Muscle layer of duodenum (tissue), 2 donors: ENCODE measurements around the gene HCN1.

Experiments
- H3K27ac ChIP-seq: one replicate; pipeline ENCODE4 v1.7.0; 2013; ENCODE audit warnings: mild to moderate bottlenecking, low read length
- H3K27me3 ChIP-seq: one replicate; pipeline ENCODE4 v1.7.0; 2013; ENCODE audit warnings: low read depth, mild to moderate bottlenecking, control low read depth, low read length
- H3K36me3 ChIP-seq, 2 donors: one replicate each; pipeline ENCODE4 v1.7.0; 2013; ENCODE audit warnings: low read length in 2 of 2, control low read depth in 1 of 2, mild to moderate bottlenecking in 1 of 2; ENCODE audit not compliant: insufficient read depth in 2 of 2, control insufficient read depth in 1 of 2
- H3K4me1 ChIP-seq, 2 donors: one replicate each; pipeline ENCODE4 v1.7.0; 2013; ENCODE audit warnings: low read length in 2 of 2, mild to moderate bottlenecking in 2 of 2, control low read depth in 1 of 2, moderate library complexity in 1 of 2; ENCODE audit not compliant: insufficient read depth in 2 of 2, control insufficient read depth in 1 of 2
- H3K4me3 ChIP-seq, 2 donors: one replicate each; pipeline ENCODE4 v1.7.0; 2013; ENCODE audit warnings: low read length in 2 of 2, low read depth in 1 of 2, mild to moderate bottlenecking in 1 of 2
- H3K9me3 ChIP-seq, 2 donors: one replicate each; pipeline ENCODE4 v1.7.0; 2013; ENCODE audit warnings: low read length in 2 of 2, control low read depth in 1 of 2, mild to moderate bottlenecking in 1 of 2; ENCODE audit not compliant: control insufficient read depth in 1 of 2
- donor health status: healthy.

The HCN1 gene

DNA sequence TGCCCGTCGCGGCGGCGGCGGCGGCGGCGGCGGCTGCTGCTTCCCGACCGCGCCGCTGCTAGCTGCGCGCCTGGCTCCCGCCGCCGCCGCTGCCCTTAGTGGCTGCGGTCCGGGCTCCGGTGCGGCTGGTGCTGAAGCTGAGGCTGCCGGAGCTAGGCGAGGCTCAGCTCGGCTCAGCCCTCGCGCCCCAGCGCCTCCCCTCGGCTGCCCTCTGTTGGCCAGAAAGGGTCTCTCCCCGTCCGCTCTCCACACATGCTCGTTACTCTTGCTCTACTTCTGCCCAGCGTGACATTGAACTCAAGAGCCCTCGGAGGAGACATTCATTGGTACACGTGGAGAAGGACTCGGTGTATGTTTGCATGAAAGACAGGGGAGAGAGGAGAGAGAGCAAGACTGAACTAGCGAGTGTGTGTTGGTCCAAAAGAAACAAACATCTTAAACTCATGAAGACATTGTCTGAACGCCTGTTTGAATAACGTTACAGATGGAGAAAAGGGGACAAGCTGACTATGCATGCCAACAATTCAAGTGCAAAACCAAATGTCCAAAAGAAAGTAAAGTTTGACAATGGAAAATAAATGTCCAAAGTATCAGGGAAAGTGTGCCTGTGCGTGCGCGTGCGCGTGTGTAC is at the start of gene HCN1:
Gene HCN1 (minus strand): TSS at position 175 of the 631 bp plus-strand sequence.
- H3K36me3 ChIP-seq, result no peaks in the 10 kb centered on the region
- H3K9me3 ChIP-seq, result no peaks in the 10 kb centered on the region
- H3K27me3 ChIP-seq, result peaks cover 10% of the 10 kb centered on the region
- H3K4me3 ChIP-seq, result peak within 1 kb of the TSS; percentile 37 to 58
- H3K27ac ChIP-seq, result no peak within 1 kb of the TSS
- H3K4me1 ChIP-seq, result peaks cover 0 to 9% of the 10 kb centered on the region in 2 donors

DNA sequence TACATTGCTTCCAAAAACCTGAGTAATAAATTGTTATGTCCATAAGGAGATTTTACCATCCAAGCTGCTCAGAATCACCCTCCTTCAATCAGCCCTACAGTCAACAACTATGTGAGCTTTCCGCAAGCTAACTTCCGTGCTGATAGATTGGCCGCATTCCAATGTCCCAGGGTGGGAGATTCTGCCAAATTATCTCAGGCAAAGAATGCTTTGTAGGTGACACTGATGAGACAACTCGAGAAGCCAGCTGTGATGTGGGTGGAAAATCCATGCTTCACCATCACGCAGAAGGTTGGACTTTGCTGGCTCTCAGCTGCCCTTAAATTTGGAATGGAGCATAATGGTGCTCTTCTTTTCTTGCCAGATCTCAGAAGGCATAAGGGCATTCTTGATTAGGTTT is 44.9 kb upstream of the HCN1 start:
- Histone ChIP-seq H3K36me3 (no peaks in the 10 kb centered on the region), H3K27me3 (no peaks in the 10 kb centered on the region), H3K4me3 (no peak overlapping the region), H3K27ac (no peak overlapping the region), H3K4me1 (no peaks in the 10 kb centered on the region), H3K9me3 (no peaks in the 10 kb centered on the region)

DNA sequence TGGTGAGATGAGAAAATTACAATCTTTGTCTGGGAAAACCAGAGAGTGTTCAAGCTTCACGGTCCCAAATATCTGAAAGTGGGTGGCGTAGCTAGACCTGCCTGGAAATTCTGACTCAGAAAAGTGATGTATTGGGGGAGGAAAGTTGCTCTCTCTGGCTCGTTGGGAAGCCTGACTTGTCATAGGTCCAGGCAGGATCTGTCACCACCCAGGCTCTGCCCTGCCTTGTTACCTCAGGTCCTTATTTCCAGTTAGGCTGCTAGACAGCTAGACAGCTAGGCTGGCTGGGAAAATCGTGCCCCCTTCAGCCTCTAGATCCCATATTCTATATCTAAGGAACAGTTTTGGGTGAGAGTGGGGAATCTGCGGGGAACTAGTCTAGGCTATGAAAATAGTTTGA is 41.0 kb upstream of the HCN1 start:
- no peak overlapping the region for H3K27ac ChIP-seq
- H3K4me3 ChIP-seq, result no peak overlapping the region
- H3K4me1 ChIP-seq, result no peaks in the 10 kb centered on the region
- no peaks in the 10 kb centered on the region for H3K36me3 ChIP-seq
- no peaks in the 10 kb centered on the region for H3K9me3 ChIP-seq
- no peaks in the 10 kb centered on the region for H3K27me3 ChIP-seq

DNA sequence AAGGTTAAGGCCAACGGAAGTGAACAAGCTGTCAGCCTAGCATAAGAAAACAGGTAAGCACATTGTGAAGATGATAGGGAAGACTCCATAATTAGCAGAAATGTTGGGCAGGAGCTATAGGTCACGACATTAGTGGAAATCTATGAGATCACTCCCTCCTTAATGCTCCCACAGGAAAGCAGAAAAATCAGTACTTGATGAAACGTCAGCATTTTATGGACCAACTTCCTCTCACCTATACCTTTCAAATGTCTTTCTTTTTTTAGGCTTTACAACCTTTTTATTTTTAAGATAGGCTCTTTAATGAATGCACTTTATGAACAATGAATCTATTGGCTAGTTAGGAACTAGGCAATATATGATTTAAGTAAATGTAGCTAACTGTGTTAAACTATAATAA is 29.4 kb upstream of the HCN1 start:
- H3K27me3 ChIP-seq, result no peaks in the 10 kb centered on the region
- no peaks in the 10 kb centered on the region for H3K4me1 ChIP-seq
- no peak overlapping the region for H3K4me3 ChIP-seq
- no peak overlapping the region for H3K27ac ChIP-seq
- no peaks in the 10 kb centered on the region for H3K36me3 ChIP-seq
- no peaks in the 10 kb centered on the region for H3K9me3 ChIP-seq

DNA sequence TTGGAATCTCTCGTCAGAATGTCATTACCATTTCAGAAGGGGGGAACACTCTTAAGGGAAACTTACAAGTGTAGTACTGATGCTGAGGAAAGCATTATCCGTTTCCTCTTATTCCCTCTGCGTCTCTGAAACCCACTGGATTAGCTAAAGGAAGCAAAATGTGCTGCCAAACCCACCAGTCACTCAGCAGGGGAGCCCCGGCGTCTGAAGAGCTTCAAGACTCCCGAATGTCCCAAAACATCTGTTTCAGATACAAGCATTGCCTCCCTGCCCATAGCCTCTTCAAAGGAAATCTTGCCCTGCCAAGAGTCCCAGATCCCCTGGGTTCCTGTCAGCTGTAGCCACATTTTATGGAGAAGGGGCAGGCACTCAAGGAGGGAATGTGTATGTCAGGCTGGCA is 1.0 kb upstream of the HCN1 start:
- H3K27ac ChIP-seq, result no peak overlapping the region
- H3K36me3 ChIP-seq, result no peaks in the 10 kb centered on the region
- H3K4me1 ChIP-seq, result peaks cover 0 to 9% of the 10 kb centered on the region in 2 donors
- no peaks in the 10 kb centered on the region for H3K9me3 ChIP-seq
- H3K4me3 ChIP-seq, result no peak overlapping the region
- H3K27me3 ChIP-seq, result peaks cover 10% of the 10 kb centered on the region

DNA sequence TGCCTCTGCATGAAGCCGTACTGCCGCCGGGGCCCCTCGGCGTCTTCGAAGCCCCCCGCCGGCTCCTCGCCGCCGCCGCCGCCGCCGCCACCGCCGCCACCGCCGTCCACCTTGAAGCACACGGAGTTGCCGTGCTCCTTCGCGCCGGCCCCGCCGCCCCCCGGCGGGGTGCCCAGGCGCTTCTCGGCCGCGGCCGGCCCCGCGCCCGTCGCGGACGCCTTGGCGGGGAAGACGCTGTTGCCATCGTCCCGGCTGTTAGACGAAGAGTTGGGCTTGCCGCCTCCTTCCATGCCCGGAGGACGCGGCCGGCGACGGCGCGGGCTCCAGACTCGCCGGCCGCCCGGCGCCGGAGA is 400 bp downstream of the HCN1 start:
- Histone ChIP-seq H3K9me3 (no peaks in the 10 kb centered on the region), H3K4me3 (peak overlapping the region in 1 of 2 donors; percentile 58), H3K27ac (no peak overlapping the region), H3K27me3 (peaks cover 10% of the 10 kb centered on the region), H3K36me3 (no peaks in the 10 kb centered on the region), H3K4me1 (peaks cover 0 to 9% of the 10 kb centered on the region in 2 donors)

DNA sequence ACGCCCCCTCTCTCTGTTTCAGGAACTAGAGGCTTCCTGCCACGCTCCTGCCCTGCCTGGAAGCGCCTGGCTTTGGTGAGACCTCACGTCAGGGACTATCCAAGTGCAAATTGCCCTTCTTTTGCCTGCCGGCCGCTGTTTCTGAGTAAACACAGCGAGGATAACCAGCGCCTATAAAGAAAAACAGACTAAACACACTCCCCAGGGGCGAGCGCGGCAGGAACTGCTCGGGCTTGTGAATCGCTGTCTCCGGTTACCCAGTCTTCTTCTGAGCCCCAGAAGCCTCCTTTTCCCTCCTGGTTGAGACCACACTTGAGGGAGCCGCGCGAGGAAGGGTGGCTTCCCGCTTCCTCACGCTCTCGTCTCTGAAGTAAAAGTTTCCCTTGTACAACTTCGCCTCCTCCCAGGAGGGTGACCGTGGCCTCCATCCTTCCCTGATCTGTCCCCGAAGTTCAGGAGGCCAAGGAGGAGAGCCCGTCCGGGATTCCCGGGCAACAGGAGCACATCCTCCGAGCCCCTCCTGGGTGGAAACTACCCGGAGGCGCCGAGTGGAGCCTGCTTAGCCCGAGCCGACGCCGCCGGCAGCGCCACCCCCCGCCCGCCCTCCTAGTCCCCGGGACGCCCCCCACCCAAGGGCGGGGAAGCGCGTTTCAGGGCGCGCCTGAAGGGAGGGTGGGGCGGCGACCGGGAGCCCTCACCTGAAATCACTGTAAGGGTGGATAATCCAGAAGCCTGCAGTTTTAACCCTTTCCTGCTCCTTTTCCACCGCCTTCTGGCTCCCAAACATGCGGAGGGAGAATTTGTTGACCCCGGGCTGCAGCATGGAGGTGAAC is 993 bp downstream of the HCN1 start:
- Histone ChIP-seq H3K27ac (no peak overlapping the region), H3K36me3 (no peaks in the 10 kb centered on the region), H3K27me3 (peaks cover 10% of the 10 kb centered on the region), H3K4me3 (peak overlapping the region; percentile 37 to 58), H3K9me3 (no peaks in the 10 kb centered on the region), H3K4me1 (peaks cover 0 to 9% of the 10 kb centered on the region in 2 donors)

DNA sequence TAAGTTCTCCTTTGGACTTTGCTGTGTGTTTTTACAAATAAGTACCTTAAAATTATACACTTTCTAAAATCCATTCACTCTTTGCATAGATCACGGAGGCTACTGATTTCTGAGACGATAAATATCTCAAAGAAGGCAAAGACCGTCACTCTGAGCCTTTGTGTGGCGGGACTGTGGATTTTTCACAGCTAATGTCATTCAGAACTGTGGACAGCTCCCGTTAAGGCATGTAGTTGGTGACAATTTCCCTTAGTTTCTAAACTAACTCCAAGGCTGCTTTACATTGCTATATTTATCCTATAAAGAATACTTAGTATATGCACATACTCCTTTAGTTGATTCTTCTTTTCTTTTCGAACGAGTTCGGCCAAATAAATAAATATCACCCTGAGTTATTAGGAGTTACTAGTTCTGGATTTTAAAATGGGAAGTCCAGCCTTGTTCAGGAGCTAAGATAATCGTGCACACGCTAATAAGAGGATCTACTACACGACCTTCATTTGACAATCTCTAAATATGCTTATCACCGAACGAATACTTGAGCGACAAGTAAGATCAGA is 1.8 kb downstream of the HCN1 start:
- H3K27me3 ChIP-seq, result peaks cover 10% of the 10 kb centered on the region
- no peak overlapping the region for H3K4me3 ChIP-seq
- no peaks in the 10 kb centered on the region for H3K9me3 ChIP-seq
- H3K4me1 ChIP-seq, result peaks cover 0 to 9% of the 10 kb centered on the region in 2 donors
- no peaks in the 10 kb centered on the region for H3K36me3 ChIP-seq
- H3K27ac ChIP-seq, result no peak overlapping the region

DNA sequence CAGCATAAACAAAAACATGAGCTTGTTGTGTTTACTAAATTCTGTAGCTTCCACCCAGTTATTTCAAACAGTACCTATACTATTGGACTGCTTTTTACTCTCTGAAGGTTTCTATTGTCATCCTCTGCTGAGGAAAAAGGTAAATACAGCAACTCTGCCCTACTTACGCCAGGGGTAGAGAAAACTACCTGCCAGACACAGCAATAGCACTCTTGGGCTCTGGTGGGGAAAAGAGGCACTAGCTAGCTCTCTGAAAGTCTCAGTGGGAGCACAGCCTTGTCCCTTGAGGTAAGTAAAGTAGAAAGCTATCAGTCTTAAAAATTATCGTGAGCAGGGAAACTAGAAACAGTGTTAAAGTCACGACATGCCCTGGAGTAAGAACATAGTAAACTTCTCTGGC is 3.7 kb downstream of the HCN1 start:
- H3K27me3 ChIP-seq, result peaks cover 10% of the 10 kb centered on the region
- no peak overlapping the region for H3K4me3 ChIP-seq
- no peaks in the 10 kb centered on the region for H3K36me3 ChIP-seq
- no peaks in the 10 kb centered on the region for H3K9me3 ChIP-seq
- H3K27ac ChIP-seq, result no peak overlapping the region
- H3K4me1 ChIP-seq, result peaks cover 0 to 9% of the 10 kb centered on the region in 2 donors

DNA sequence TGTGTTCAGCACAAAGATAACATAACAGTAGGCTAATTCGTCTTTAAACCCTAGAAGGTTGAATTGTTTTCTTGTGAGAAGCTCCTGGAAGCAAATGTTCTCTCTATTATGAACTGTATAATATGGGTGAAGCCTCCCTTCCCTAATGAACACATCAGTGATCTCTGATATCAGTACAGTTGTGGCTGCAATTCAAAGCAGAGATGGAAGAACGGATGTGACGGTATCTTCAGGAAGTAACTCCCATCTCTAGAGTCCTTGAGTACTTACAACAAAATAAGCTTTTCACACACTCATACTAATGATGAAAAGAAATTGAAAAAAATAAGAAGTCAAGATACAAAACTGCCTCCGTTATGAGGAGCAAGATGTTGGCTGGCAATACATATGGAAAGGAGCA is 4.5 kb downstream of the HCN1 start:
- Histone ChIP-seq H3K27ac (no peak overlapping the region), H3K27me3 (peaks cover 10% of the 10 kb centered on the region), H3K4me3 (no peak overlapping the region)

DNA sequence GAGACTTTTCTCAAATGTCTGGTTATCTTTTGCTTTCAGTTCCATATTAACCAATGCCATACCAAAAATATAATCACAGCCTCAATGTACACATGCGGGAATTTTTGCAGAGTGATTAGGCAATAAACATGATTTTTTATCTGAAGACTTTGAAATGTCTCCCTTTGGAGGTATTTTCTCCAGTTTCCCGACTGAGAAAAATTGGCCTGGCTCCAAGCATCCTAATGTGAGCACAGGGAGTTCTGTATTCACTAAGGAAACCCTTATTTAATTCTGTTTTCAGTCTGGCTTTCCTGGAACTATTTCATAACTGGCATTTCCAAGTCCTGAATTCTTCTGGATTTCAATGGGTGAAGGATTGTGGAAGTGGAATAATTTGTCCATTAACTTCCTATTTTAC is 8.5 kb downstream of the HCN1 start:
- Histone ChIP-seq H3K4me1 (no peaks in the 10 kb centered on the region), H3K27me3 (peaks cover 3% of the 10 kb centered on the region), H3K9me3 (no peaks in the 10 kb centered on the region), H3K4me3 (no peak overlapping the region), H3K27ac (no peak overlapping the region), H3K36me3 (no peaks in the 10 kb centered on the region)

More for the DNA sequence above, 4.5 kb downstream of the HCN1 start:
- Histone ChIP-seq H3K9me3 (no peaks in the 10 kb centered on the region), H3K4me1 (peaks cover 0 to 9% of the 10 kb centered on the region in 2 donors), H3K36me3 (no peaks in the 10 kb centered on the region)
